WTC11 (cell line): ENCODE measurements around the gene FXYD3. TPM values are rescaled to one million over a fixed set of nuclear protein-coding genes. Genes with fewer than 3 reads are reported as not detected.
A peak's percentile ranks its signal among the peaks of the same experiment; 100 is the strongest.

Experiments
- ATAC-seq: fragments of 200-7000 bp; cut with Tn5 transposase; 2 replicates; pipeline ENCODE4 v1.10.0; 2021; ENCODE audit warnings: mild to moderate bottlenecking, moderate library complexity
- CTCF ChIA-PET: fragments of 300-600 bp; sonication (Branson Sonifier 250); formaldehyde crosslinking; loops from one replicate; lab custom pipeline; 2021; ENCODE audit warnings: antibody characterized with exemption; lab: Charles Lee
- POLR2A ChIA-PET: fragments of 350-600 bp; sonication (Branson Sonifier 250); formaldehyde crosslinking; loops from one replicate; lab custom pipeline; 2021; ENCODE audit warnings: antibody characterized with exemption; lab: Charles Lee
- DNase-seq: peaks from one replicate; pipeline ENCODE4 v3.0.0; 2021; ENCODE audit warnings: low spot score
- H3K27ac Mint-ChIP-seq: 2 replicates; pipeline ENCODE4 v1.8.0; 2021; ENCODE audit warnings: mixed read lengths
- H3K27me3 Mint-ChIP-seq: 2 replicates; pipeline ENCODE4 v1.8.0; 2021; ENCODE audit warnings: low read depth, mild to moderate bottlenecking, moderate library complexity, mixed read lengths
- H3K36me3 Mint-ChIP-seq: 2 replicates; pipeline ENCODE4 v1.8.0; 2021; ENCODE audit warnings: mixed read lengths
- H3K4me1 Mint-ChIP-seq: 2 replicates; pipeline ENCODE4 v1.8.0; 2022; ENCODE audit warnings: mixed read lengths
- H3K4me3 Mint-ChIP-seq: 2 replicates; pipeline ENCODE4 v1.8.0; 2021; ENCODE audit warnings: mild to moderate bottlenecking, moderate library complexity, mixed read lengths
- H3K9me3 Mint-ChIP-seq: 2 replicates; pipeline ENCODE4 v1.8.0; 2021; ENCODE audit warnings: mixed read lengths
- ATF1 ChIP-seq: sonication (generic); formaldehyde crosslinking; IDR thresholded peaks from 2 replicates; pipeline ENCODE4 v1.8.1; 2023; ENCODE audit warnings: mild to moderate bottlenecking, moderate library complexity, missing genetic modification reagents
- CBFB ChIP-seq: sonication (generic); formaldehyde crosslinking; IDR thresholded peaks from 2 replicates; pipeline ENCODE4 v1.8.1; 2022; ENCODE audit warnings: mild to moderate bottlenecking, low read depth, missing genetic modification reagents
- CREM ChIP-seq: sonication (generic); formaldehyde crosslinking; IDR thresholded peaks from 2 replicates; pipeline ENCODE4 v1.8.1; 2022; ENCODE audit warnings: mild to moderate bottlenecking, missing genetic modification reagents, moderate library complexity
- ETV6 ChIP-seq: sonication (generic); formaldehyde crosslinking; IDR thresholded peaks from 2 replicates; pipeline ENCODE4 v1.8.1; 2022; ENCODE audit warnings: mild to moderate bottlenecking, missing genetic modification reagents
- FOXJ3 ChIP-seq: sonication (generic); formaldehyde crosslinking; IDR thresholded peaks from 2 replicates; pipeline ENCODE4 v1.9.0; 2021; ENCODE audit warnings: missing genetic modification reagents, mild to moderate bottlenecking, borderline replicate concordance
- NFATC4 ChIP-seq: fragments of 250-450 bp; sonication (Bioruptor Pico); IDR thresholded peaks from 2 replicates; pipeline ENCODE4 v1.9.0; 2021; ENCODE audit warnings: mild to moderate bottlenecking
- NFE2L1 ChIP-seq: sonication (generic); formaldehyde crosslinking; IDR thresholded peaks from 2 replicates; pipeline ENCODE4 v1.8.1; 2023; ENCODE audit warnings: missing genetic modification reagents
- ZNF121 ChIP-seq: sonication (generic); formaldehyde crosslinking; IDR thresholded peaks from 2 replicates; pipeline ENCODE4 v1.8.0; 2023; ENCODE audit warnings: missing genetic modification reagents
- ZNF232 ChIP-seq: sonication (generic); formaldehyde crosslinking; IDR thresholded peaks from 2 replicates; pipeline ENCODE4 v1.8.0; 2022; ENCODE audit warnings: mild to moderate bottlenecking, missing genetic modification reagents
- ZNF263 ChIP-seq: sonication (generic); formaldehyde crosslinking; IDR thresholded peaks from 2 replicates; pipeline ENCODE4 v1.8.1; 2022; ENCODE audit warnings: low read depth, mild to moderate bottlenecking, moderate library complexity, missing genetic modification reagents
- total RNA-seq: library from RNA; stranded (reverse); gene quantifications from 3 replicates; pipeline ENCODE4 v1.2.3, GENCODE V29; 2021
- TF ChIP-seq, protein P1 (sequence below): sonication (generic); formaldehyde crosslinking; IDR thresholded peaks from 2 replicates; pipeline ENCODE4 v1.8.0; 2023; ENCODE audit warnings: mild to moderate bottlenecking, missing genetic modification reagents
- TF ChIP-seq, protein P2 (sequence below): sonication (generic); formaldehyde crosslinking; IDR thresholded peaks from 2 replicates; pipeline ENCODE4 v1.8.0; 2023; ENCODE audit warnings: missing genetic modification reagents
- TF ChIP-seq, protein P3 (sequence below): fragments of 250-450 bp; sonication (Bioruptor Pico); IDR thresholded peaks from 2 replicates; pipeline ENCODE4 v1.9.0; 2021; ENCODE audit warnings: mild to moderate bottlenecking, borderline replicate concordance
- TF ChIP-seq, protein P4 (sequence below): sonication (generic); formaldehyde crosslinking; IDR thresholded peaks from 2 replicates; pipeline ENCODE4 v1.8.1; 2023; ENCODE audit warnings: mild to moderate bottlenecking, missing genetic modification reagents, moderate library complexity
- TF ChIP-seq, protein P5 (sequence below): sonication (generic); formaldehyde crosslinking; IDR thresholded peaks from 2 replicates; pipeline ENCODE4 v1.8.0; 2022; ENCODE audit warnings: mild to moderate bottlenecking, missing genetic modification reagents
- TF ChIP-seq, protein P6 (sequence below): sonication (generic); formaldehyde crosslinking; IDR thresholded peaks from 2 replicates; pipeline ENCODE4 v1.8.1; 2022; ENCODE audit warnings: mild to moderate bottlenecking, missing genetic modification reagents, moderate library complexity, borderline replicate concordance

FXYD3 gene
- total RNA-seq, 1 experiment from 2014 or later = 1.8 TPM

DNA sequence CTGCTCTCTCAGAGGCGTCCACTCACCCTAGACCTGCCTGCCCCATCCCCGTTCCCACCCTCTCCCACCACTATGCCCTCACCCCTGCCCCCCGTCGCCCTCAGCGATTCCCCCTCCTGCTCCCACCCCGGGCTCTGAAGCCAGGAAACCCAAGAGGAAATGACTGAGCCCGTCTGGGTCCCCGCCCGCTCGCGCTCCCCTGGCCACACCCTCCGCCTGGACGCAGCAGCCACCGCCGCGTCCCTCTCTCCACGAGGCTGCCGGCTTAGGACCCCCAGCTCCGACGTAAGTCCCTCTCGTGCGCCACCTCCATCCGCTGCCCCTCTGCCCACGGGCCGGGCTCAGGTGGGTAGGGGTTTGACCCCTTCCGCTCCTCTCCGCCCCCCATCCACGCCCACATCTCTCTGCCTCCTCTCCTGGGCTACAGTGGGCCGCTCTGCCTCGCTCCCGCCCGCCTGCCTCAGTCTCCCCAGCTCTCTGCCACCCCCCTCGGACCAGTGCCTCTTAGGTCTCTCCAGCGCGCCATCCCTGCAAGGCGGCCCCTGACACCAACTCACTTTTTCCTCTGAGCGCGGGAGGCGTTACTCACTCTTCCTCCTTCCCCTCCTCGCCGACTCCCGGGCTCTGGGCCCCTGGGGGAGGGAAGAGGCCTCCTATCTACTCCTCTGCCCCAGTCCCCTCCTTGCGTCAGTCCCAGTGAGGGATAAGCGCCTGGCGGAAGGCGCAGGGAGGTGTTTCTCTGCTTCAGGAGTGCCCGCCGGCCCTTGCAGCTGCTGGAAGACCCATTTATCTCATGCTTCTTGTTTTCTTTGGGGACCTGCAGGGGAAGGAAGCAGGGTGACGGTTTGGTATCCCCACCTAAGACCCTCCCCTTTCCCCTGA, 39.1 kb downstream of the FXYD3 start, which contains the start of gene FXYD5 (continued):
- TF ChIP-seq, protein P1, sequence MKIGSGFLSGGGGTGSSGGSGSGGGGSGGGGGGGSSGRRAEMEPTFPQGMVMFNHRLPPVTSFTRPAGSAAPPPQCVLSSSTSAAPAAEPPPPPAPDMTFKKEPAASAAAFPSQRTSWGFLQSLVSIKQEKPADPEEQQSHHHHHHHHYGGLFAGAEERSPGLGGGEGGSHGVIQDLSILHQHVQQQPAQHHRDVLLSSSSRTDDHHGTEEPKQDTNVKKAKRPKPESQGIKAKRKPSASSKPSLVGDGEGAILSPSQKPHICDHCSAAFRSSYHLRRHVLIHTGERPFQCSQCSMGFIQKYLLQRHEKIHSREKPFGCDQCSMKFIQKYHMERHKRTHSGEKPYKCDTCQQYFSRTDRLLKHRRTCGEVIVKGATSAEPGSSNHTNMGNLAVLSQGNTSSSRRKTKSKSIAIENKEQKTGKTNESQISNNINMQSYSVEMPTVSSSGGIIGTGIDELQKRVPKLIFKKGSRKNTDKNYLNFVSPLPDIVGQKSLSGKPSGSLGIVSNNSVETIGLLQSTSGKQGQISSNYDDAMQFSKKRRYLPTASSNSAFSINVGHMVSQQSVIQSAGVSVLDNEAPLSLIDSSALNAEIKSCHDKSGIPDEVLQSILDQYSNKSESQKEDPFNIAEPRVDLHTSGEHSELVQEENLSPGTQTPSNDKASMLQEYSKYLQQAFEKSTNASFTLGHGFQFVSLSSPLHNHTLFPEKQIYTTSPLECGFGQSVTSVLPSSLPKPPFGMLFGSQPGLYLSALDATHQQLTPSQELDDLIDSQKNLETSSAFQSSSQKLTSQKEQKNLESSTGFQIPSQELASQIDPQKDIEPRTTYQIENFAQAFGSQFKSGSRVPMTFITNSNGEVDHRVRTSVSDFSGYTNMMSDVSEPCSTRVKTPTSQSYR (CRISPR knock-in tag) = no peak

DNA sequence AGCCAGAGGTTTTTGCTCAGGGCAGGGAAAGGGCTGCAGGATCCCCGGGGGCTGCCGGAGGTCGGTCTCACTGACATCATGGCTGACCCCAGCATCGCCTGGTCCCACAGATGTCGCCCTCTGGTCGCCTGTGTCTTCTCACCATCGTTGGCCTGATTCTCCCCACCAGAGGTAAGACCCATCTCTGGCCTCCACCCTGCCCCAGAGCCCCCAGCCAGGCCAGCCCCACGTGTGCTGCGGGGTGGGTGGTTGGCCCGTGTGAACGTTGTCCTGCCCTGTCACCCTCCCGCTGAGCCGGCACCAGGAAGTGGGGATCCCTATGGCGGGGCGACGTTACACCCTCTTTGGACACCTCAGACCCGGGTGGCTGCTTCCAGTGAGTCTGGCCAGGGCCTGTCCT, 39.8 kb downstream of the FXYD3 start:
- TF ChIP-seq ATF1 (CRISPR knock-in tag) = no peak
- TF ChIP-seq ZNF121 = peak; percentile 35; the same call in 1 of the 2 replicates
- H3K4me3 Mint-ChIP-seq = peak overlapping the region; percentile 97
- peaks cover 49% of the 10 kb centered on the region for H3K4me1 Mint-ChIP-seq
- no peaks in the 10 kb centered on the region for H3K27me3 Mint-ChIP-seq
- CTCF ChIA-PET = interaction anchor here (1.0 to 2.2 kb wide), 2 partner anchors 41 to 73 kb away, joined by 3 to 13 read pairs; partner anchors contain the start of gene FAM187B
- H3K36me3 Mint-ChIP-seq = peaks cover 43% of the 10 kb centered on the region
- no peaks in the 10 kb centered on the region for H3K9me3 Mint-ChIP-seq
- POLR2A ChIA-PET = interaction anchor here (2.5 kb wide), 1 partner anchor 14 kb away, joined by 15 read pairs; no protein-coding TSS in a partner anchor
- peak overlapping the region; percentile 58; the same call in 1 of the 2 replicates for H3K27ac Mint-ChIP-seq
- DNase-seq (no peak), ATAC-seq (no peak)

DNA sequence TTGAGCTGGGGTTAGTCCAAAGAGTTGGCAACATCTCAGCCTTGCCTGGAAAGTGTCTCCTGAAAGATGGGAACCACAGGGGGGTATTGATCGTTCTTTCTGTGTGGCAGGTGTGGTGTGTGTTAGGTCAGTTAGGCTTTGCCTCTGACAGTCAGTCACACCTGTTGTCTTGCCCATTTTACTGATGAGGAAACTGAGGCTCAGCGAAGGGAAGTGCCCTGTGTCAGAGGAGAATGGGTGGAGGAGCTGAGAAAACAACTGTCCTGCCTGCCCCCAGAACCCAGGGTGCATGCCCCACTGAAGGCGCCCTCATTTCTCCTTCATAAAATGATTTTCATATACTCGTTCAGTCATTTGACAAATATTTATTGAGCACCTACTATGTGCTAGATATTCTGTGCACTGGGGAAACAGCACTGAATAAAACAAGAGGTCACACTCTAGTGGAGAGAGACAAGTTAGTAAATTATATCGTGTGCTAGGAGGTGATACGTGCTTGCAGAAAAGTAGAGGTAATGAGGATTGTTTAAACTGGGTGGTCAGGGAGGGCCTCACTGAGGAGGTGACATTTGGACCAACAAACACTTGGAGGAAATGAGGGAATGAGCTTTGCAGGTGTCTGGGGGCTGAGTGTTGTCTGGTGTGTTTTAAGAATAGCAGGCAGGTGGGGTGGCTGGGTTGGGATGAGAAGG, 40.5 kb downstream of the FXYD3 start:
- DNase-seq (no peak), ATAC-seq (no peak)
- H3K27ac Mint-ChIP-seq = peak overlapping the region; percentile 50; the same call in 1 of the 2 replicates
- peaks cover 43% of the 10 kb centered on the region for H3K4me1 Mint-ChIP-seq
- CTCF ChIA-PET = interaction anchor here (1.0 kb wide), 1 partner anchor 15 kb away, joined by 3 read pairs; no protein-coding TSS in a partner anchor
- H3K4me3 Mint-ChIP-seq = peak overlapping the region; percentile 97
- peaks cover 50% of the 10 kb centered on the region for H3K36me3 Mint-ChIP-seq
- H3K9me3 Mint-ChIP-seq = no peaks in the 10 kb centered on the region
- POLR2A ChIA-PET = no interaction called here
- no peaks in the 10 kb centered on the region for H3K27me3 Mint-ChIP-seq
- TF ChIP-seq NFE2L1 (CRISPR knock-in tag) (no peak), CBFB (CRISPR knock-in tag) (no peak), CREM (CRISPR knock-in tag) (no peak), ETV6 (CRISPR knock-in tag) (no peak), NFATC4 (no peak), ZNF263 (no peak), FOXJ3 (no peak), ZNF232 (CRISPR knock-in tag) (no peak)
- TF ChIP-seq, protein P2, sequence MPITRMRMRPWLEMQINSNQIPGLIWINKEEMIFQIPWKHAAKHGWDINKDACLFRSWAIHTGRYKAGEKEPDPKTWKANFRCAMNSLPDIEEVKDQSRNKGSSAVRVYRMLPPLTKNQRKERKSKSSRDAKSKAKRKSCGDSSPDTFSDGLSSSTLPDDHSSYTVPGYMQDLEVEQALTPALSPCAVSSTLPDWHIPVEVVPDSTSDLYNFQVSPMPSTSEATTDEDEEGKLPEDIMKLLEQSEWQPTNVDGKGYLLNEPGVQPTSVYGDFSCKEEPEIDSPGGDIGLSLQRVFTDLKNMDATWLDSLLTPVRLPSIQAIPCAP = no peak
- TF ChIP-seq, protein P3, sequence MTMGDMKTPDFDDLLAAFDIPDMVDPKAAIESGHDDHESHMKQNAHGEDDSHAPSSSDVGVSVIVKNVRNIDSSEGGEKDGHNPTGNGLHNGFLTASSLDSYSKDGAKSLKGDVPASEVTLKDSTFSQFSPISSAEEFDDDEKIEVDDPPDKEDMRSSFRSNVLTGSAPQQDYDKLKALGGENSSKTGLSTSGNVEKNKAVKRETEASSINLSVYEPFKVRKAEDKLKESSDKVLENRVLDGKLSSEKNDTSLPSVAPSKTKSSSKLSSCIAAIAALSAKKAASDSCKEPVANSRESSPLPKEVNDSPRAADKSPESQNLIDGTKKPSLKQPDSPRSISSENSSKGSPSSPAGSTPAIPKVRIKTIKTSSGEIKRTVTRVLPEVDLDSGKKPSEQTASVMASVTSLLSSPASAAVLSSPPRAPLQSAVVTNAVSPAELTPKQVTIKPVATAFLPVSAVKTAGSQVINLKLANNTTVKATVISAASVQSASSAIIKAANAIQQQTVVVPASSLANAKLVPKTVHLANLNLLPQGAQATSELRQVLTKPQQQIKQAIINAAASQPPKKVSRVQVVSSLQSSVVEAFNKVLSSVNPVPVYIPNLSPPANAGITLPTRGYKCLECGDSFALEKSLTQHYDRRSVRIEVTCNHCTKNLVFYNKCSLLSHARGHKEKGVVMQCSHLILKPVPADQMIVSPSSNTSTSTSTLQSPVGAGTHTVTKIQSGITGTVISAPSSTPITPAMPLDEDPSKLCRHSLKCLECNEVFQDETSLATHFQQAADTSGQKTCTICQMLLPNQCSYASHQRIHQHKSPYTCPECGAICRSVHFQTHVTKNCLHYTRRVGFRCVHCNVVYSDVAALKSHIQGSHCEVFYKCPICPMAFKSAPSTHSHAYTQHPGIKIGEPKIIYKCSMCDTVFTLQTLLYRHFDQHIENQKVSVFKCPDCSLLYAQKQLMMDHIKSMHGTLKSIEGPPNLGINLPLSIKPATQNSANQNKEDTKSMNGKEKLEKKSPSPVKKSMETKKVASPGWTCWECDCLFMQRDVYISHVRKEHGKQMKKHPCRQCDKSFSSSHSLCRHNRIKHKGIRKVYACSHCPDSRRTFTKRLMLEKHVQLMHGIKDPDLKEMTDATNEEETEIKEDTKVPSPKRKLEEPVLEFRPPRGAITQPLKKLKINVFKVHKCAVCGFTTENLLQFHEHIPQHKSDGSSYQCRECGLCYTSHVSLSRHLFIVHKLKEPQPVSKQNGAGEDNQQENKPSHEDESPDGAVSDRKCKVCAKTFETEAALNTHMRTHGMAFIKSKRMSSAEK (CRISPR knock-in tag) = no peak
- TF ChIP-seq, protein P4, sequence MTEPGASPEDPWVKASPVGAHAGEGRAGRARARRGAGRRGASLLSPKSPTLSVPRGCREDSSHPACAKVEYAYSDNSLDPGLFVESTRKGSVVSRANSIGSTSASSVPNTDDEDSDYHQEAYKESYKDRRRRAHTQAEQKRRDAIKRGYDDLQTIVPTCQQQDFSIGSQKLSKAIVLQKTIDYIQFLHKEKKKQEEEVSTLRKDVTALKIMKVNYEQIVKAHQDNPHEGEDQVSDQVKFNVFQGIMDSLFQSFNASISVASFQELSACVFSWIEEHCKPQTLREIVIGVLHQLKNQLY = no peak
- TF ChIP-seq, protein P5, sequence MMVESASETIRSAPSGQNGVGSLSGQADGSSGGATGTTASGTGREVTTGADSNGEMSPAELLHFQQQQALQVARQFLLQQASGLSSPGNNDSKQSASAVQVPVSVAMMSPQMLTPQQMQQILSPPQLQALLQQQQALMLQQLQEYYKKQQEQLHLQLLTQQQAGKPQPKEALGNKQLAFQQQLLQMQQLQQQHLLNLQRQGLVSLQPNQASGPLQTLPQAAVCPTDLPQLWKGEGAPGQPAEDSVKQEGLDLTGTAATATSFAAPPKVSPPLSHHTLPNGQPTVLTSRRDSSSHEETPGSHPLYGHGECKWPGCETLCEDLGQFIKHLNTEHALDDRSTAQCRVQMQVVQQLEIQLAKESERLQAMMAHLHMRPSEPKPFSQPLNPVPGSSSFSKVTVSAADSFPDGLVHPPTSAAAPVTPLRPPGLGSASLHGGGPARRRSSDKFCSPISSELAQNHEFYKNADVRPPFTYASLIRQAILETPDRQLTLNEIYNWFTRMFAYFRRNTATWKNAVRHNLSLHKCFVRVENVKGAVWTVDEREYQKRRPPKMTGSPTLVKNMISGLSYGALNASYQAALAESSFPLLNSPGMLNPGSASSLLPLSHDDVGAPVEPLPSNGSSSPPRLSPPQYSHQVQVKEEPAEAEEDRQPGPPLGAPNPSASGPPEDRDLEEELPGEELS (CRISPR knock-in tag) = no peak
- TF ChIP-seq, protein P6, sequence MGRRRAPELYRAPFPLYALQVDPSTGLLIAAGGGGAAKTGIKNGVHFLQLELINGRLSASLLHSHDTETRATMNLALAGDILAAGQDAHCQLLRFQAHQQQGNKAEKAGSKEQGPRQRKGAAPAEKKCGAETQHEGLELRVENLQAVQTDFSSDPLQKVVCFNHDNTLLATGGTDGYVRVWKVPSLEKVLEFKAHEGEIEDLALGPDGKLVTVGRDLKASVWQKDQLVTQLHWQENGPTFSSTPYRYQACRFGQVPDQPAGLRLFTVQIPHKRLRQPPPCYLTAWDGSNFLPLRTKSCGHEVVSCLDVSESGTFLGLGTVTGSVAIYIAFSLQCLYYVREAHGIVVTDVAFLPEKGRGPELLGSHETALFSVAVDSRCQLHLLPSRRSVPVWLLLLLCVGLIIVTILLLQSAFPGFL (CRISPR knock-in tag) = no peak
